Keratinocyte (primary cell): ENCODE data around the gene TMCC1.

ENCODE experiments used
- EZH2 ChIP-seq: IDR thresholded peaks from one replicate; pipeline ENCODE4 v1.6.1; 2012; ENCODE audit warnings: inconsistent platforms, mild to moderate bottlenecking, low read length, moderate library complexity
- TF ChIP-seq, protein P1 (sequence below), 3 experiments: IDR thresholded peaks in 1 of 3; conservative IDR thresholded peaks in 1 of 3; optimal IDR thresholded peaks in 1 of 3; 2 replicates in 2 of 3; 3 replicates in 1 of 3; pipeline versions ENCODE3 to v1.5.1; 2011; ENCODE audit warnings: low read length in 3 of 3, mild to moderate bottlenecking in 3 of 3, moderate library complexity in 2 of 3, control low read depth in 1 of 3, inconsistent platforms in 1 of 3; ENCODE audit not compliant: insufficient read depth in 2 of 3; ENCODE audit errors: extremely low read depth in 1 of 3

DNA sequence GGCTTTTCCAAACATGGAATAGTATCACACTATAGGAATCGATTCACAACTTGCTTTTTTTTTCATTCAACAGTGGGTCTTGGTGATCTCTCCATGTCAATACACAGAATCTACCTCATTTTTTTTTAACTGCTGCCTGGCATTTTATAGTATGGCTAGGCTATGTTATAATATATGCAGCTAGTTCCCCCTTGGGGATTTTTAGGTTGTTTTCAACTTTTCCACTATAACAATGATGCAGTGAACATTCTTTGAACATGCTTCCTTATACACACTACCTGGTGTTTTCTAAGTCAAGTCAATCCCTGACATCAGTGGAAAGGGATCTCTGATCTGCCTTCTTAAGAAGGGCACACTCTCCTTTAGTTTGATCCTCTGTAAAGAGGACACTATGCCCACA, 240.5 kb downstream of the TMCC1 start:
- TF ChIP-seq, protein P1, sequence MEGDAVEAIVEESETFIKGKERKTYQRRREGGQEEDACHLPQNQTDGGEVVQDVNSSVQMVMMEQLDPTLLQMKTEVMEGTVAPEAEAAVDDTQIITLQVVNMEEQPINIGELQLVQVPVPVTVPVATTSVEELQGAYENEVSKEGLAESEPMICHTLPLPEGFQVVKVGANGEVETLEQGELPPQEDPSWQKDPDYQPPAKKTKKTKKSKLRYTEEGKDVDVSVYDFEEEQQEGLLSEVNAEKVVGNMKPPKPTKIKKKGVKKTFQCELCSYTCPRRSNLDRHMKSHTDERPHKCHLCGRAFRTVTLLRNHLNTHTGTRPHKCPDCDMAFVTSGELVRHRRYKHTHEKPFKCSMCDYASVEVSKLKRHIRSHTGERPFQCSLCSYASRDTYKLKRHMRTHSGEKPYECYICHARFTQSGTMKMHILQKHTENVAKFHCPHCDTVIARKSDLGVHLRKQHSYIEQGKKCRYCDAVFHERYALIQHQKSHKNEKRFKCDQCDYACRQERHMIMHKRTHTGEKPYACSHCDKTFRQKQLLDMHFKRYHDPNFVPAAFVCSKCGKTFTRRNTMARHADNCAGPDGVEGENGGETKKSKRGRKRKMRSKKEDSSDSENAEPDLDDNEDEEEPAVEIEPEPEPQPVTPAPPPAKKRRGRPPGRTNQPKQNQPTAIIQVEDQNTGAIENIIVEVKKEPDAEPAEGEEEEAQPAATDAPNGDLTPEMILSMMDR (optimal IDR thresholded peaks at IDR 0.05 in 1 of 3, IDR thresholded peaks at IDR 0.05 in 1 of 3, conservative IDR thresholded peaks at IDR 0.05 in 1 of 3; ENCODE audit: extremely low read depth in 1 of 3, insufficient read depth in 2 of 3, low read length in 3 of 3): no peak
- no peak for TF ChIP-seq EZH2
